BE2C (cell line): ENCODE results near the gene ZNF451.

Experiments used
- DNase-seq: peaks from one replicate; pipeline ENCODE4 v3.0.0-alpha.2; 2020
- H3K27me3 ChIP-seq: fragments of 250-450 bp; sonication (Bioruptor Pico); 2 replicates; pipeline ENCODE4 v1.5.1; 2020; ENCODE audit warnings: mild to moderate bottlenecking
- H3K36me3 ChIP-seq: fragments of 250-450 bp; sonication (Bioruptor Pico); 2 replicates; pipeline ENCODE4 v1.5.1; 2020; ENCODE audit warnings: mild to moderate bottlenecking
- H3K4me1 ChIP-seq: fragments of 250-450 bp; sonication (Bioruptor Pico); 2 replicates; pipeline ENCODE4 v1.5.1; 2020
- H3K4me3 ChIP-seq: 2 replicates; pipeline ENCODE4 v1.5.1; 2011; ENCODE audit warnings: low read depth, low read length
- H3K9me3 ChIP-seq: fragments of 250-450 bp; sonication (Bioruptor Pico); 2 replicates; pipeline ENCODE4 v1.5.1; 2020
- CTCF ChIP-seq: IDR thresholded peaks from 2 replicates; pipeline ENCODE4 v1.5.1; 2012; ENCODE audit warnings: mild to moderate bottlenecking, low read depth, low read length

Gene ZNF451

DNA sequence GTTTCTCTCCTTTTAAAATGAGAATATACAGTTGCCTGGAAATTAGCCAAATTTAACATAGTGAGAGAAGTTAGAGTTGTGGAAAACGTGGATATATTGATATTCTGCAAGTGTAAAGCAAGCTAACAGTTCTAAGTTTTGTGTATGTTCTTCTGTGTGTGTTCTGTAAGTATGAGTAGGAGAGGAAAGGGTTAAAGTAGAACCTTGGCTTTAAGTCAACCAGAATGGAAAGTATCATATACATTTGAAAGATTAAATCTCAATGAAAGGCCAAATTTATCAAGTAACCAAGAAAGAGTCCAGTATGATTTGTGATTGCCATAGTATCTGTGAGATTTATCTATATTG is 52.2 kb downstream of the ZNF451 start:
- DNase-seq, result no peak
- peaks cover 15% of the 10 kb centered on the region for H3K36me3 ChIP-seq
- H3K9me3 ChIP-seq, result no peaks in the 10 kb centered on the region
- H3K4me1 ChIP-seq, result no peaks in the 10 kb centered on the region
- no peak for TF ChIP-seq CTCF
- no peaks in the 10 kb centered on the region; the same call in 1 of the 2 replicates for H3K27me3 ChIP-seq
- H3K4me3 ChIP-seq, result no peak overlapping the region

DNA sequence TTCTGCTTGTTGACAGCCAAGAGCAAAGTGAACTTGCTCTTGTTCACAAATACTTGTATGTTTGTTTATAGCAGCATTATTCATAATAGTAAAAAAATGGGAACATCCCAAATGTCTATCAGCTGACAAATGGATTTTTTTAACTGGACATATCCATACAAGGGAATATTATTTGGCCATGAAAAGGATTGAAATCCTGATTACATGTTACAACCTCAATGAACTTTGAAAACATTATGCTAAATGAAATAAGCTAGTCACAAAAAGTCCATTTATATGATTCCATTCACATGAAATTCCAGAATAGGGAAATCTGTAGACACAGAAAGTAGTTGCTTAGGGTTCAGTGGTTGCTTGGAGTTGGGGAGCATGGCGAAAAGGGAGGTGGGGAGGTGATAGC is 53.7 kb downstream of the ZNF451 start:
- Histone ChIP-seq H3K4me3 (no peak overlapping the region), H3K4me1 (no peaks in the 10 kb centered on the region)
- no peak for TF ChIP-seq CTCF

GRCh38 chr6:57147401-57147800 is 57.4 kb downstream of the ZNF451 start:
- Histone ChIP-seq H3K4me3 (no peak overlapping the region), H3K9me3 (no peaks in the 10 kb centered on the region), H3K4me1 (no peaks in the 10 kb centered on the region), H3K27me3 (no peaks in the 10 kb centered on the region), H3K36me3 (peaks cover 18% of the 10 kb centered on the region)
- no peak for TF ChIP-seq CTCF
- DNase-seq, result no peak

More for the DNA sequence above, 53.7 kb downstream of the ZNF451 start:
- H3K27me3 ChIP-seq, result no peaks in the 10 kb centered on the region
- H3K9me3 ChIP-seq, result no peaks in the 10 kb centered on the region
- no peak for DNase-seq
- peaks cover 18% of the 10 kb centered on the region for H3K36me3 ChIP-seq

DNA sequence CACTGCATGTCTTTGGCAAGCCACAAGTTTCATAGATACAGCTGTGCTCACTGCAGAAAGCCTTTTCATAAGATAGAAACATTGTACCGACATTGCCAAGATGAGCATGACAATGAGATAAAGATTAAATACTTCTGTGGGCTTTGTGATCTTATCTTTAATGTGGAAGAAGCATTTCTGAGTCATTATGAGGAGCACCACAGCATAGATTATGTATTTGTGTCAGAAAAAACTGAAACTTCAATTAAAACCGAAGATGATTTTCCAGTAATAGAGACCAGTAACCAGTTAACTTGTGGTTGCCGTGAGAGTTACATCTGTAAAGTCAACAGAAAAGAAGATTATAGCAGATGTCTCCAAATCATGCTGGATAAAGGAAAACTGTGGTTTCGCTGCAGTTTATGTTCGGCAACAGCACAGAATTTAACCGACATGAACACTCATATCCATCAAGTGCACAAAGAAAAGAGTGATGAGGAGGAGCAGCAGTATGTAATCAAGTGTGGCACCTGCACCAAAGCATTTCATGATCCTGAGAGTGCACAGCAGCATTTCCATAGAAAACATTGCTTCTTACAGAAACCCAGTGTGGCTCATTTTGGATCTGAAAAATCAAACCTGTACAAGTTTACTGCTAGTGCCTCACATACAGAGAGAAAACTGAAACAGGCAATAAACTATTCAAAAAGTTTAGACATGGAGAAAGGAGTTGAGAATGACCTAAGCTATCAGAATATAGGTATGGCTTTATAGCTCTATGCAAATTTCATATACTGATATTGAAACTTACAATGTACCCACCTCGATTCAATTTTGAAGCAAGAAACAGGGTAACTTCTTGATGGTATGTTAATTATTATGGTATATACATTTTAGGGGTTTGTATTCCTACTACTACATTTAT is 58.2 kb downstream of the ZNF451 start:
- Histone ChIP-seq H3K27me3 (no peaks in the 10 kb centered on the region), H3K4me3 (no peak overlapping the region), H3K4me1 (no peaks in the 10 kb centered on the region), H3K9me3 (no peaks in the 10 kb centered on the region), H3K36me3 (peaks cover 24% of the 10 kb centered on the region)
- no peak for TF ChIP-seq CTCF
- no peak for DNase-seq

- H3K36me3 ChIP-seq, result peaks cover 15% of the 10 kb centered on the region
- no peak for TF ChIP-seq CTCF
- H3K4me1 ChIP-seq, result no peaks in the 10 kb centered on the region
These were observed 68.7 kb downstream of the ZNF451 start for GRCh38 chr6:57158658-57159057.

DNA sequence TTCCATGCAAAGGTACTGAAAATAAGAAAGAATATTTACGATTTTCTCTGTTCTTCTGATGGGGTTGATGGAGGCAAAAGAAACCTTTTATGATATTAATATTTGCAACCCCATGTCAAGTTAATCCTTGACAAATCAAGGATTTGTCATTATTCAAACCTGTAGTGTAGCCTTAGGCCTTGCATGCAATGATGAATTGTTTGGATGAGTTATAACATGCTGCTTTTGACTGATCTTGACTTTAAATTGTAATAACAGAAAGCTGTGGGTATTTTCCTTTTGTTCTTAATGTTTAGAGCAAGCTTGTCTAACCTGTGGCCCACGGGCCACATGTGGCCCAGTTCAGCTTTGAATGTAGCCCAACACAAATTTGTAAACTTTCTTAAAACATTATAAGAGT is 69.1 kb downstream of the ZNF451 start:
- TF ChIP-seq CTCF, result no peak
- H3K36me3 ChIP-seq, result peaks cover 12% of the 10 kb centered on the region
- no peak overlapping the region for H3K4me3 ChIP-seq
- H3K4me1 ChIP-seq, result no peaks in the 10 kb centered on the region
- no peaks in the 10 kb centered on the region for H3K9me3 ChIP-seq
- DNase-seq, result no peak
- no peaks in the 10 kb centered on the region for H3K27me3 ChIP-seq

More at GRCh38 chr6:57158658-57159057, 68.7 kb downstream of the ZNF451 start:
- H3K4me3 ChIP-seq, result no peak overlapping the region
- no peaks in the 10 kb centered on the region for H3K9me3 ChIP-seq
- no peaks in the 10 kb centered on the region for H3K27me3 ChIP-seq
- DNase-seq, result no peak
